ENCODE results near the gene OR52N1. TPM values are rescaled to one million over a fixed set of nuclear protein-coding genes. Genes with fewer than 3 reads are reported as not detected.

OR52N1 gene
- total and polyA plus RNA-seq, 9 of the 15 experiments (the other 6 are each of a cell fraction or from before 2014, with no cell fraction given): not detected

GRCh38 chr11:5809905-5810795 lies 19.1 kb upstream of the OR52N1 start (continued):
- no peak for TF ChIP-seq SRSF3 (IDR thresholded peaks at IDR 0.05; ENCODE audit: insufficient read depth, low read length)
- TF ChIP-seq ZNF444 (CRISPR knock-in tag; IDR thresholded peaks at IDR 0.05): no peak
- TF ChIP-seq HOXB6 (CRISPR knock-in tag; IDR thresholded peaks at IDR 0.05; ENCODE audit: borderline replicate concordance): no peak
- TF ChIP-seq ZNF146 (CRISPR knock-in tag; IDR thresholded peaks at IDR 0.05; ENCODE audit: unreplicated experiment): no peak
- TF ChIP-seq TARDBP (IDR thresholded peaks at IDR 0.05): no peak
- peak; percentile 34 for TF ChIP-seq NFIC (IDR thresholded peaks at IDR 0.05)
- peak; percentile 20; the same call in 1 of the 2 replicates for TF ChIP-seq EP400 (IDR thresholded peaks at IDR 0.05)
- peak; percentile 42; the same call in 1 of the 2 replicates for TF ChIP-seq ATF7 (IDR thresholded peaks at IDR 0.05)
- TF ChIP-seq ZNF140 (CRISPR knock-in tag; IDR thresholded peaks at IDR 0.05): no peak
- no peak for TF ChIP-seq ZNF134 (CRISPR knock-in tag; conservative IDR thresholded peaks at IDR 0.05)
- TF ChIP-seq ZNF212 (CRISPR knock-in tag; IDR thresholded peaks at IDR 0.05): no peak
- peak; percentile 83 for TF ChIP-seq MTA2 (IDR thresholded peaks at IDR 0.05; ENCODE audit: low read depth)
- TF ChIP-seq SIRT6 (IDR thresholded peaks at IDR 0.05; ENCODE audit: low read depth, low read length): no peak
- peak; percentile 99 for TF ChIP-seq LEF1 (IDR thresholded peaks at IDR 0.05)
- TF ChIP-seq, protein P1, sequence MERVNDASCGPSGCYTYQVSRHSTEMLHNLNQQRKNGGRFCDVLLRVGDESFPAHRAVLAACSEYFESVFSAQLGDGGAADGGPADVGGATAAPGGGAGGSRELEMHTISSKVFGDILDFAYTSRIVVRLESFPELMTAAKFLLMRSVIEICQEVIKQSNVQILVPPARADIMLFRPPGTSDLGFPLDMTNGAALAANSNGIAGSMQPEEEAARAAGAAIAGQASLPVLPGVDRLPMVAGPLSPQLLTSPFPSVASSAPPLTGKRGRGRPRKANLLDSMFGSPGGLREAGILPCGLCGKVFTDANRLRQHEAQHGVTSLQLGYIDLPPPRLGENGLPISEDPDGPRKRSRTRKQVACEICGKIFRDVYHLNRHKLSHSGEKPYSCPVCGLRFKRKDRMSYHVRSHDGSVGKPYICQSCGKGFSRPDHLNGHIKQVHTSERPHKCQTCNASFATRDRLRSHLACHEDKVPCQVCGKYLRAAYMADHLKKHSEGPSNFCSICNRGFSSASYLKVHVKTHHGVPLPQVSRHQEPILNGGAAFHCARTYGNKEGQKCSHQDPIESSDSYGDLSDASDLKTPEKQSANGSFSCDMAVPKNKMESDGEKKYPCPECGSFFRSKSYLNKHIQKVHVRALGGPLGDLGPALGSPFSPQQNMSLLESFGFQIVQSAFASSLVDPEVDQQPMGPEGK (CRISPR knock-in tag; IDR thresholded peaks at IDR 0.05; ENCODE audit: borderline replicate concordance): no peak
- TF ChIP-seq KDM1A (IDR thresholded peaks at IDR 0.05): peak; percentile 59 to 64; a peak in 3 of 4 replicates
- TF ChIP-seq TBL1XR1 (IDR thresholded peaks at IDR 0.05; ENCODE audit: low read length in 2 of 2): peak in 1 of 2 experiments; percentile 14; a peak in 1 of 4 replicates
- TF ChIP-seq ZNF24 (IDR thresholded peaks at IDR 0.05): peak; percentile 77
- peak in 1 of 2 experiments; percentile 23 for TF ChIP-seq NCOA2 (IDR thresholded peaks at IDR 0.05; ENCODE audit: partially characterized antibody in 2 of 2)
- no peak for TF ChIP-seq ZNF436 (CRISPR knock-in tag; IDR thresholded peaks at IDR 0.05)
- TF ChIP-seq EHMT2 (IDR thresholded peaks at IDR 0.05): peak; percentile 85
- TF ChIP-seq ZNF780A (CRISPR knock-in tag; IDR thresholded peaks at IDR 0.05): no peak
- TF ChIP-seq, protein P2, sequence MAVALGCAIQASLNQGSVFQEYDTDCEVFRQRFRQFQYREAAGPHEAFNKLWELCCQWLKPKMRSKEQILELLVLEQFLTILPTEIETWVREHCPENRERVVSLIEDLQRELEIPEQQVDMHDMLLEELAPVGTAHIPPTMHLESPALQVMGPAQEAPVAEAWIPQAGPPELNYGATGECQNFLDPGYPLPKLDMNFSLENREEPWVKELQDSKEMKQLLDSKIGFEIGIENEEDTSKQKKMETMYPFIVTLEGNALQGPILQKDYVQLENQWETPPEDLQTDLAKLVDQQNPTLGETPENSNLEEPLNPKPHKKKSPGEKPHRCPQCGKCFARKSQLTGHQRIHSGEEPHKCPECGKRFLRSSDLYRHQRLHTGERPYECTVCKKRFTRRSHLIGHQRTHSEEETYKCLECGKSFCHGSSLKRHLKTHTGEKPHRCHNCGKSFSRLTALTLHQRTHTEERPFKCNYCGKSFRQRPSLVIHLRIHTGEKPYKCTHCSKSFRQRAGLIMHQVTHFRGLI (CRISPR knock-in tag; IDR thresholded peaks at IDR 0.05): no peak
- TF ChIP-seq SMARCC2 (IDR thresholded peaks at IDR 0.05; ENCODE audit: low read depth): peak; percentile 87
- TF ChIP-seq ZNF217 (CRISPR knock-in tag; IDR thresholded peaks at IDR 0.05): no peak
